NB4 (cell line): ENCODE measurements around the gene IMPDH1.

Experiments
- DNase-seq: peaks from one replicate; pipeline ENCODE4 v3.0.0; 2010; ENCODE audit warnings: low read depth
- H3K4me3 ChIP-seq: one replicate; pipeline ENCODE4 v1.5.1; 2011; ENCODE audit warnings: mild to moderate bottlenecking, low read depth, low read length, moderate library complexity
- CTCF ChIP-seq: IDR thresholded peaks from one replicate; pipeline ENCODE4 v1.5.1; 2012; ENCODE audit warnings: low read depth, low read length
- MYC ChIP-seq: IDR thresholded peaks from 2 replicates; pipeline ENCODE4 v1.6.1; 2011; ENCODE audit warnings: low read depth, low read length
- POLR2A ChIP-seq: IDR thresholded peaks from 2 replicates; pipeline ENCODE4 v1.6.1; 2011; ENCODE audit warnings: mild to moderate bottlenecking; ENCODE audit not compliant: insufficient read length; ENCODE audit errors: extremely low read depth
- TF ChIP-seq, protein P1 (sequence below): IDR thresholded peaks from 2 replicates; pipeline ENCODE4 v1.6.1; 2011; ENCODE audit warnings: low read depth, low read length

The IMPDH1 gene

GRCh38 chr7:128365432-128365831, 44.4 kb downstream of the IMPDH1 start:
- TF ChIP-seq, protein P1, sequence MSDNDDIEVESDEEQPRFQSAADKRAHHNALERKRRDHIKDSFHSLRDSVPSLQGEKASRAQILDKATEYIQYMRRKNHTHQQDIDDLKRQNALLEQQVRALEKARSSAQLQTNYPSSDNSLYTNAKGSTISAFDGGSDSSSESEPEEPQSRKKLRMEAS, result no peak
- TF ChIP-seq MYC (no peak), CTCF (no peak), POLR2A (no peak)

DNA sequence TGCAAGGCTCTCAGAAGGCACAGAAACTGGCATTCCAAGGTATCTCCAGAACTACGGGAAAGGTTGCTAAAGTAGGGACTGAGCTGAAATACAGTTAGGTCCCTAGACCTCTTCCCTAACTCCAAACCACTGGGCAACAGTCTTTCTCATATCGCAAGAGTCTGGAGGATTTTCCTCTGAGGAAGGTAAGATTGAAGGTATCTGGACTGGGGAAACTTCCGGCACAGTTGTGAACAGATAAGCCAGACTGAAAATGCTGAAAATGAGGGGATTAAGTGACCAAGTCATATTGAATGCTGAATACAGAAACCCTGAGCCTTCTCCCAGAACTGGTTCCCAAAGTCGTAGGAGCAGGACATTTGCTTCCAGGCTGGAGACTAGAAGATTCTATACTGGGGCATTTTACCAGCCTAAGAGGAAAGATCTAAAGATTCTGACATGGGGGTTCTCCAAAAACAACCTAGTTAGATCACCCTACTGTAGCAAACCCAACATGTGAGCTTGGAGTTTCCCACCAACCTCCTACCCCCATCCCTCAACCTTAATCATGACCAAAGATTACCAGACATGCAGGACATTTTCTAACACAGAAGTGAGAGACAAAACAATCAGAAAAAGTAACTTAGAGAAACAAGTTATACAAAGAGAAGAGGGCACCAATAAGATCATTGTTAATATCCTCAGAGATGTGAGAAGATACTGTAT, 45.5 kb downstream of the IMPDH1 start:
- no peak for DNase-seq
- no peak overlapping the region for H3K4me3 ChIP-seq
- TF ChIP-seq, protein P1, result no peak
- TF ChIP-seq CTCF, result no peak
- TF ChIP-seq MYC, result no peak
- no peak for TF ChIP-seq POLR2A

More at GRCh38 chr7:128365432-128365831, 44.4 kb downstream of the IMPDH1 start:
- no peak for DNase-seq
- no peak overlapping the region for H3K4me3 ChIP-seq

DNA sequence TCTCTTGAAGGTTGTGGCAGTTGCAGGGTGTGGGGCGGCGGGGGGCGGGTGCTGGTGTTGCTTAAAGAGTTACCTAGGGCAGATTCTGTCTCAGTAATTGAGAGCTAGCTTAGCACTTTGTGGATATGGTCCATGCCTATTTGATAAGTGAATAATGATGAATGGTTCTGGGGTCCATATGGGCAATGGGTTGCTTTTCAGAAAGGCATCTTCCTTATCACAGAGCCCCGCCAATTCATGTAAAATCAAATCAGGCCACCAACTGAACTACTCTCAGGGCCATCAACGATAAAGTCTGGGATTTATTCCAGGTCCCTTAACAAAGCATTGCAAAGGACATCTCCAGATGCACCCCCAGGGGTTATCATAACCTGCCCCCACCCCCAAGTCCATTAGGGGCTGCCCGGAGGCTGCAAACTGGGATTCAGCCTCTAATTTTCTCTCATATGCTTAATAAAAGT, 46.5 kb downstream of the IMPDH1 start:
- no peak overlapping the region for H3K4me3 ChIP-seq
- TF ChIP-seq, protein P1, result no peak
- TF ChIP-seq MYC (no peak), CTCF (no peak), POLR2A (no peak)
- DNase-seq, result no peak

GRCh38 chr7:128362670-128363069, 47.1 kb downstream of the IMPDH1 start:
- no peak for TF ChIP-seq POLR2A
- no peak for TF ChIP-seq MYC
- no peak for TF ChIP-seq CTCF
- TF ChIP-seq, protein P1, result no peak
- H3K4me3 ChIP-seq, result no peak overlapping the region
- DNase-seq, result no peak

DNA sequence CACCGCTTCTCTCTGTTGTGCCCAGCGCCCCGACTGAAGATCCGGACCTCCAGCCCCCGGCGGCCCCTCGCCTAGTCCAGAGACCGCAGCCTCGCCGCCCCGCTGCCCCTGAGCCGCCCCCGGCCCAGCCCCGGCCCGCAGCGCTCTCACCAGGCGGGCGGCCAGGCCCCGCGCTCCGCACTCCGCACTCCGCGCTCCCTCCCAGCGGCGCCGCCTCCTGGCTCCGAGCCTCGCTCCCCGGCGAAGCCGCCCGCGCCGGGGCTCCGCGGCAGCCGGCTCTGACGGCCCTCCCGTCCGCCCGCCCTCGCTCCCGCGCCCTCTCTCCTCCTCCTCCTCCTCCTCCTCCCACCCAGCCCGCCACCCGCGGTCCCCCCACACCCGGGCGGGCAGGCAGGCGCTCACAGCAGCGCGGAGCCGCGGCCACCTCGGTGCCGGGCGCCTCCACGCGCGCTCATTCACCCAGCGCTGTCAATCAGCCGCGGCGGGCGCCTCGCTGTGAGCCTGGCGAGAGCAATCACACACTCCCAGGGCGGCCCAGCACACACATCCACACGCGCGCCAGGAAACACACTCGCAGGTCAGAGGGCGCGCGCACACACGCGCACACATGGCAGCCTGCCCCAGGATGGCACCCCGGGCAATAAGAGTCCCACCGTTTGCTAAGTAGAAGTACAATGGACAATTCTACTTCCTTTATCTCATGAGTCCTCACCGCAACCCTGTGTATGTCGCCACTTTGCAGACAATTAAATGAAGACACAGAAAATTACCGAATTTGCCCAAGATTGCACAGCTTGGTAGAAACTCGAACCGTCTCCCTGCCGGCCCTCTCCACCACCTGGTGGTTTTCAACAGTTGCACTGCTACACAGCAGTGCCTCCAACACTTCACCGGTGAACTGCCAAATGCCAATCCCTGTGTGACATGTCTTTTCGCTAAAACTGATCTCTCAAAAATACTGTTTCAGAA, 48.1 kb downstream of the IMPDH1 start, which contains the start of gene PRRT4:
Gene PRRT4, minus strand, starts transcription at position 280 of the 969 bp plus-strand sequence.
- peak; percentile 91 for DNase-seq
- H3K4me3 ChIP-seq, result peak within 1 kb of the TSS; percentile 70
- TF ChIP-seq CTCF (peak; percentile 29), MYC (no peak; the same call in 1 of the 2 replicates), POLR2A (peak; percentile 56)
- TF ChIP-seq, protein P1, result peak; percentile 59; the same call in 1 of the 2 replicates
